Liver (tissue), 9 donors: ENCODE measurements around the gene LAMC3. TPM values are rescaled to one million over a fixed set of nuclear protein-coding genes. Genes with fewer than 3 reads are reported as not detected.
A peak's percentile ranks its signal among the peaks of the same experiment; 100 is the strongest.

ENCODE experiments used
- DNase-seq: peaks from one replicate; pipeline ENCODE4 v3.0.0-alpha.2; 2017; ENCODE audit warnings: low spot score
- H3K27ac ChIP-seq, 2 donors: one replicate each; pipeline ENCODE4 v1.7.0; 2013; ENCODE audit warnings: inconsistent platforms in 2 of 2, low read length in 2 of 2, control low read depth in 1 of 2, low read depth in 1 of 2, mild to moderate bottlenecking in 1 of 2
- H3K27me3 ChIP-seq, 4 donors: one replicate each; pipeline versions ENCODE4 v1.6.1 to v1.7.0; 2013; ENCODE audit warnings: low read length in 3 of 4, inconsistent platforms in 1 of 4, mild to moderate bottlenecking in 1 of 4, moderate library complexity in 1 of 4; ENCODE audit not compliant: control insufficient read depth in 4 of 4, insufficient read depth in 4 of 4
- H3K36me3 ChIP-seq, 4 donors: one replicate each; pipeline versions ENCODE4 v1.6.1 to v1.7.0; 2013; ENCODE audit warnings: low read length in 3 of 4, mild to moderate bottlenecking in 3 of 4, low read depth in 1 of 4, moderate library complexity in 1 of 4; ENCODE audit not compliant: control insufficient read depth in 4 of 4, insufficient read depth in 3 of 4
- H3K4me1 ChIP-seq, 4 donors: one replicate each; pipeline versions ENCODE4 v1.6.1 to v1.7.0; 2013; ENCODE audit warnings: low read length in 3 of 4, mild to moderate bottlenecking in 3 of 4, moderate library complexity in 1 of 4; ENCODE audit not compliant: control insufficient read depth in 4 of 4, insufficient read depth in 4 of 4
- H3K4me3 ChIP-seq, 3 donors: one replicate each; pipeline versions ENCODE4 v1.6.1 to v1.7.0; 2013; ENCODE audit warnings: low read length in 3 of 3, control low read depth in 1 of 3, low read depth in 1 of 3, mild to moderate bottlenecking in 1 of 3
- H3K9ac ChIP-seq, 2 donors: one replicate each; pipeline ENCODE4 v1.7.0; 2013; ENCODE audit warnings: low read length in 2 of 2, mild to moderate bottlenecking in 2 of 2, moderate library complexity in 2 of 2, control low read depth in 1 of 2, low read depth in 1 of 2
- H3K9me3 ChIP-seq, 4 donors: one replicate each; pipeline versions ENCODE4 v1.6.1 to v1.7.0; 2013; ENCODE audit warnings: low read length in 3 of 4; ENCODE audit not compliant: control insufficient read depth in 4 of 4
- ATF3 ChIP-seq: IDR thresholded peaks from 2 replicates; pipeline ENCODE4 v1.6.1; 2016; ENCODE audit warnings: antibody characterized with exemption
- CTCF ChIP-seq: fragments of 150-350 bp; IDR thresholded peaks from 2 replicates; pipeline ENCODE4 v1.5.1; 2017; ENCODE audit warnings: improper control_type of control experiment, low read depth, low read length; ENCODE audit not compliant: missing input control
- FOXA1 ChIP-seq: IDR thresholded peaks from 2 replicates; pipeline ENCODE4 v1.6.1; 2016; ENCODE audit warnings: antibody characterized with exemption
- FOXA2 ChIP-seq: IDR thresholded peaks from 2 replicates; pipeline ENCODE4 v1.6.1; 2016; ENCODE audit warnings: antibody characterized with exemption
- GABPA ChIP-seq, 2 donors: IDR thresholded peaks in 1 of 2; conservative IDR thresholded peaks in 1 of 2; 2 replicates each; pipeline ENCODE4 v1.6.1; 2016; ENCODE audit warnings: antibody characterized with exemption in 2 of 2, mild to moderate bottlenecking in 1 of 2, moderate library complexity in 1 of 2
- HNF4A ChIP-seq, 2 donors: conservative IDR thresholded peaks; 2 replicates each; pipeline ENCODE4 v1.6.1; 2016; ENCODE audit warnings: antibody characterized with exemption in 2 of 2, mild to moderate bottlenecking in 2 of 2
- HNF4G ChIP-seq: IDR thresholded peaks from 2 replicates; pipeline ENCODE4 v1.6.1; 2016; ENCODE audit warnings: antibody characterized with exemption
- JUND ChIP-seq, 2 donors: IDR thresholded peaks; 2 replicates each; pipeline ENCODE4 v1.6.1; 2016; ENCODE audit warnings: antibody characterized with exemption in 2 of 2
- MAX ChIP-seq: IDR thresholded peaks from 2 replicates; pipeline ENCODE4 v1.6.1; 2016; ENCODE audit warnings: antibody characterized with exemption
- NR2F2 ChIP-seq: IDR thresholded peaks from 2 replicates; pipeline ENCODE4 v1.6.1; 2016; ENCODE audit warnings: antibody characterized with exemption
- RAD21 ChIP-seq, 2 donors: IDR thresholded peaks; 2 replicates each; pipeline ENCODE4 v1.6.1; 2016; ENCODE audit warnings: antibody characterized with exemption in 2 of 2, mild to moderate bottlenecking in 2 of 2
- REST ChIP-seq: IDR thresholded peaks from 2 replicates; pipeline ENCODE4 v1.6.1; 2016; ENCODE audit warnings: antibody characterized with exemption, mild to moderate bottlenecking
- RXRA ChIP-seq, 2 donors: IDR thresholded peaks; 2 replicates each; pipeline ENCODE4 v1.6.1; 2017 to 2018; ENCODE audit warnings: antibody characterized with exemption in 2 of 2, mild to moderate bottlenecking in 1 of 2
- SP1 ChIP-seq: IDR thresholded peaks from 2 replicates; pipeline ENCODE4 v1.6.1; 2018; ENCODE audit warnings: antibody characterized with exemption, mild to moderate bottlenecking
- TAF1 ChIP-seq: conservative IDR thresholded peaks from 2 replicates; pipeline ENCODE4 v1.6.1; 2016; ENCODE audit warnings: antibody characterized with exemption, mild to moderate bottlenecking
- YY1 ChIP-seq: IDR thresholded peaks from 2 replicates; pipeline ENCODE4 v1.6.1; 2016; ENCODE audit warnings: antibody characterized with exemption, mild to moderate bottlenecking
- ZBTB33 ChIP-seq: IDR thresholded peaks from 2 replicates; pipeline ENCODE4 v1.6.1; 2016; ENCODE audit warnings: antibody characterized with exemption
- WGBS: extraction: QIAGEN DNeasy Blood & Tissue Kit; methylation state at CpG from one replicate; pipeline ENCODE4 v1.1.7; 2013; 5-methylcytosine and 5-hydroxymethylcytosine counted together
- polyA plus RNA-seq, 2 donors: library from polyadenylated mRNA; stranded (reverse) in 1 of 2; unstranded in 1 of 2; fragments of 200-250 nt in 1 of 2; fragments of >200 nt in 1 of 2; fragmentation: Nextera tagmentation in 1 of 2; extraction: Ambion mirVana in 1 of 2; gene quantifications; one replicate each; pipeline versions ENCODE4 v1.2.1 to v1.2.3, GENCODE V29; 2013 to 2015
- total RNA-seq, 2 donors: library from RNA; depleted of rRNA; stranded (reverse); fragments of >200 nt; gene quantifications; one replicate each; pipeline ENCODE4 v1.2.3, GENCODE V29; 2014
- donor health status: healthy.
- donor health status: healthy.
- donor health status: healthy.
- donor health status: healthy.
- donor health status: healthy.

The LAMC3 gene
- total and polyA plus RNA-seq, 4 donors, result 1.4 to 5.9 (median 2.9) TPM

GRCh38 chr9:131116281-131117120 lies 107.5 kb downstream of the LAMC3 start:
- no peak overlapping the region for H3K9ac ChIP-seq
- peaks cover 0 to 5% (median 0%) of the 10 kb centered on the region in 4 donors for H3K27me3 ChIP-seq
- no peak for DNase-seq
- no peaks in the 10 kb centered on the region for H3K9me3 ChIP-seq
- H3K36me3 ChIP-seq, result no peaks in the 10 kb centered on the region
- no peaks in the 10 kb centered on the region for H3K4me1 ChIP-seq
- no peak overlapping the region for H3K4me3 ChIP-seq
- 83% methylated on average over 22 of the region's 22 CpGs for WGBS
- H3K27ac ChIP-seq, result no peak overlapping the region
- TF ChIP-seq RAD21 (IDR thresholded peaks at IDR 0.05), result no peak
- TF ChIP-seq ZBTB33, result no peak
- TF ChIP-seq FOXA2, result no peak
- TF ChIP-seq HNF4A (conservative IDR thresholded peaks at IDR 0.05), result no peak
- TF ChIP-seq NR2F2, result peak; percentile 40
- TF ChIP-seq TAF1, result no peak
- TF ChIP-seq JUND (IDR thresholded peaks at IDR 0.05), result no peak
- no peak for TF ChIP-seq FOXA1
- TF ChIP-seq CTCF, result no peak
- TF ChIP-seq ATF3, result no peak
- TF ChIP-seq YY1, result no peak
- TF ChIP-seq REST, result no peak
- TF ChIP-seq GABPA (IDR thresholded peaks at IDR 0.05 in 1 of 2, conservative IDR thresholded peaks at IDR 0.05 in 1 of 2), result no peak
- TF ChIP-seq RXRA (IDR thresholded peaks at IDR 0.05), result no peak
- no peak for TF ChIP-seq HNF4G
- no peak for TF ChIP-seq MAX
- TF ChIP-seq SP1, result peak; percentile 20
